Glomerular visceral epithelial cell (primary cell): ENCODE results near the gene PAWR.
"Not testable (repeated sequence)": the region's sequence is repeated elsewhere in the genome, so short reads cannot be mapped to it uniquely, and the experiment has no call there.

Experiments used
- DNase-seq: peaks from one replicate; pipeline ENCODE4 v3.0.0-alpha.2; 2016; ENCODE audit errors: extremely low spot score

The PAWR gene

GRCh38 chr12:79591988-79592387 is 98.8 kb downstream of the PAWR start:
- DNase-seq = no peak

GRCh38 chr12:79590751-79591150 is 100.0 kb downstream of the PAWR start:
- DNase-seq = no peak

DNA sequence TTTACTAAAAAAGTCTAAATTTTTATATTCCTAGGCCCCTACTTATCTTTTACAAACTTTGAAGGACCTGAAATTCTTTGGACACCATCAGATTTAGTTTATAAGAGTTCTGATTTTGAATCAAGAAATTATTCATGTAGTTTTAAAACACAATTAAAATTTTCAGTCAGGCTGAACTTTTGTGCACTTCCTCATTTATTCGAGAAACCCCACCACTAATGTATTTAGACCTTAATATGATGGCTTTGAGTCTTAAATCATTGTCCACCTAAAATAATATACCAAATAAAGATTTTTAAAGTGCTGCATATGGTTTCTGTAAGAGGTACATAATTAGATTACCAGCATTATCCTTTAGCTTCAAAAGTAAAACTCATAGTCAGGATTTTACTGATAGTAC is 103.4 kb downstream of the PAWR start:
- DNase-seq = no peak

DNA sequence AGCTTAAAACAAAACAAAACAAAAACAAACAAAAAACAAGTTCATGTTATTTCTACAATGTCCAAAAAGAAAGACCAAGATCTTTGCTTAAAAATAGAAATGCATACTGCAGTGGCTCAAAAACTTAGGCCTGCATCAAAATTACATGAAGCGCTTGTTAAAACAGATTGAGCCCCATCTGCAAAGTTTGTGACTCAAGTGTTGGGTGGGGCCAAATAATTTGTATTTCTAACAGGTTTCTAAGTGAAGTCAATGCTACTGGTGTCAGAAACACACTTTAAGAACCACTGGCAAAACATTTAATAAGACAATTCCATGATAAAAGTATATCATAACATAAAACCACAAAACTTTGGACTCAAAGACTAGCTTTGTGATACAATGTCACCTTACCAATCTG is 105.6 kb downstream of the PAWR start:
- no peak for DNase-seq

DNA sequence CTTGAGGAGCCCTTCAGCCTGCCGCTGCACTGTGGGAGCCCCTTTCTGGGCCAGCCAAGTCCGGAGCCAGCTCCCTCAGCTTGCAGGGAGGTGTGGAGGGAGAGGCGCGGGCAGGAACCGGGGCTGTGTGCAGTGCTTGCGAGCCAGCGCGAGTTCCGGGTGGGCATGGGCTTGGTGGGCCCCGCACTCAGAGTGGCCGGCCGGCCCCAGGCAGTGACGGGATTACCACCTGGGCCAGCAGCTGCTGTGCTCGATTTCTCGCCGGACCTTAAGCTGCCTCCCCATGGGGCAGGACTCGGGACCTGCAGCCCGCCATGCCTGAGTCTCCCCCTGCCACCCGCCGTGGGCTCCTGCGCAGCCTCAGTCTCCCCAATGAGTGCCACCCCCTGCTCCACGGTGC is 116.9 kb downstream of the PAWR start:
- no peak for DNase-seq

DNA sequence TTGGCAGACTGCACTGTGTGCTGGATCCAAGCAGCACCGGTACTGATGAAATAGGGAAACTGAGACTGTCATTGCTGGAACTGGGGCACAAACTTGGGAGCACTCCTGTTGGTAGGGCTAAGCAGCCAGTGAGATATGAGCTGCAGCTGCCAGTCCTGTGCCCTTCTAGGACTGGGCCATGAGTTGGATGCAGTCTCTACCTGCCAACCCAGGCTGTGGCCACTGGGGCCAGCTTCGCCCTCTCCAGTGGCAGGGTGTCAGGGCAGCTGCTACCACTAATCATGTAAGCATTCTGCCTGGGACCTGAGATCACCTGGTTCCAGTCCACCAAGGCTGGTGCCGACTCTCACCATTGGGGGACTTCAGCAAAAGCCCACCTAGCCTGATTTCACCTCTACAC is 121.1 kb downstream of the PAWR start:
- DNase-seq = no peak

- DNase-seq = no peak
Observed at GRCh38 chr12:79567175-79567563, 123.6 kb downstream of the PAWR start.

DNA sequence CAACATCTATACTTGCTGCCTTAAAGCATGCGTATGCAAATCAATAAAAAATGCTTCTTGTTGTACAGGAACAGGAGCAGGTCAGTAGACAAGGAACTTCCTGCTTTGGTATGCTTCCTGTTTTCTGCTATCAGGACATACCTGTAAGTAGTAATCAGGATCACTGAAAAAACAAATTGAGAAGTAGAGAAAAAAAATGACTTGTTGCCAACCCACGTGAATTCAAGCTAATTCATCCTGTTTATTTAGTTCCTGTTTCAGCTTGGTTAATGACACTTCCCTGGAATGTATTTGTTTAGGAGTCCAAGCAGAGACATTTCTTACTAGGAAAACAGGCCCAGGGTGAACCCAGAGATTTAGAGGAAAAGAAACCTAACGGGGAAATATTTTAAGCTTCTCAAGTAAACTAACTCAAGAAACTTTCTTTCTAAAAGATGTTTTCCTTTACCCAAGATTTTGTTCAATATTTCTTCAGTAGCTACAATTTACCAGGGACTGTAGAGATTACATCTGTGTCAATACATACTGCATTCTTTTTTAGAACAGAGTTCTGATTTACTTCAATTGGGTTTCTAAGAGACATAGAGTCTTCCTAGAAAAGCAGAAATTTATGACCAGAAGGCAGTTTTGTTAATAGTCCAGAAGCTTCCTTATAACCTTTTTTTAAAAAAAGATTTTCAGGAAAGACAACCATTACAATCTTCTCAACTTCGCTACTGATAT is 124.2 kb downstream of the PAWR start:
- no peak for DNase-seq

DNA sequence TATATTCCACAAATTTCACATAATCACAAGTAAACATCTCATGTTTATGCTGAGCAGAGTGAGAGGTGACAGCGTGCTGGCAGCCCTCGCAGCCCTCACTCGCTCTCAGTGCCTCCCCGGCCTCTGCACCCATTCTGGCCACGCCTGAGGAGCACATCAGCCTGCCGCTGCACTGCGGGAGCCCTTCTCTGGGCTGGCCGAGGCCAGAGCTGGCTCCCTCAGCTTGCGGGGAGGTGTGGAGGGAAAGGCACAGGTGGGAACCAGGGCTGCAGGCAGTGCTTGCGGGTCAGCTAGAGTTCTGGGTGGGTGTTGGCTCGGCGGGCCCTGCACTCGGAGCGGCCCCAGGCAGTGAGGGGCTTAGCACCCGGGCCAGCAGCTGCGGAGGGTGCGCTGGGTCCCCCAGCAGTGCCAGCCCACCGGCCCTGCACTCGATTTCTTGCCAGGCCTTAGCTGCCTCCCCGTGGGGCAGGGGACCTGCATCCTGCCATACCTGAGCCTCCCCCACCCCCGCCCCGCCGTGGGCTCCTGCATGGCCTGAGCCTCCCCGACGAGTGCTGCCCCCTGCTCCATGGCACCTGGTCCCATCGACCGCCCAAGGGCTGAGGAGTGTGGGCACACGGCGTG is 125.9 kb downstream of the PAWR start:
- DNase-seq = not testable (repeated sequence)

GRCh38 chr12:79563021-79563740 is 127.6 kb downstream of the PAWR start:
- no peak for DNase-seq

- no peak for DNase-seq
Observed at GRCh38 chr12:79561401-79562132, 129.2 kb downstream of the PAWR start.

- DNase-seq = no peak
Observed at GRCh38 chr12:79560225-79560889, 130.4 kb downstream of the PAWR start.

- no peak for DNase-seq
Observed at GRCh38 chr12:79559591-79559990, 131.2 kb downstream of the PAWR start.

DNA sequence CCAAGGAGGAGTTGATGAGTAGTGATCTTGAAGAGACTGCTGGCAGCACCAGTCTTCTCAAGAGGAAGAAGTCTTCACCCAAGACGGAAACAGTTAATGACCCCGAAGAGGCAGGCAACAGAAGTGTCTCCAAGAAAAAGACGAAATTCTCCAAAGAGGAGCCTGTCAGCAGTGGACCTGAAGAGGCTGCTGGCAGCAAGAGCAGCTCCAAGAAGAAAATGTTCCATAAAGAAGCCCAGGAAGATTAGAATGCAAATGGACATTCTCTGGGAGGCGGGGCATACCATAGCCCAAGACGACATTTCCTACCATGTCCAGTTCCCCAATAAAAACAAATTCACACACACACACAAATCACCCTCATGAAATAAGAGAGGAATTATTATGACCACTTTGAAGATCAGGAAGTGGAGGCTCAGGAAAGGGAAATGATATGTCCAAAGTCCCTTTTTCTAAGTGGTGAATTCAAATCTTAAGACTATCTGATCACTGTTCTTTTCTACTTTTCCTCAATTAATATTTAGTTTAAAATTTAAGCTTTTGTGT is 131.8 kb downstream of the PAWR start:
- DNase-seq = no peak

GRCh38 chr12:79557690-79558315 is 133.0 kb downstream of the PAWR start:
- DNase-seq = no peak

- DNase-seq = peak; percentile 75
Observed at GRCh38 chr12:79555028-79555925, 135.5 kb downstream of the PAWR start.

DNA sequence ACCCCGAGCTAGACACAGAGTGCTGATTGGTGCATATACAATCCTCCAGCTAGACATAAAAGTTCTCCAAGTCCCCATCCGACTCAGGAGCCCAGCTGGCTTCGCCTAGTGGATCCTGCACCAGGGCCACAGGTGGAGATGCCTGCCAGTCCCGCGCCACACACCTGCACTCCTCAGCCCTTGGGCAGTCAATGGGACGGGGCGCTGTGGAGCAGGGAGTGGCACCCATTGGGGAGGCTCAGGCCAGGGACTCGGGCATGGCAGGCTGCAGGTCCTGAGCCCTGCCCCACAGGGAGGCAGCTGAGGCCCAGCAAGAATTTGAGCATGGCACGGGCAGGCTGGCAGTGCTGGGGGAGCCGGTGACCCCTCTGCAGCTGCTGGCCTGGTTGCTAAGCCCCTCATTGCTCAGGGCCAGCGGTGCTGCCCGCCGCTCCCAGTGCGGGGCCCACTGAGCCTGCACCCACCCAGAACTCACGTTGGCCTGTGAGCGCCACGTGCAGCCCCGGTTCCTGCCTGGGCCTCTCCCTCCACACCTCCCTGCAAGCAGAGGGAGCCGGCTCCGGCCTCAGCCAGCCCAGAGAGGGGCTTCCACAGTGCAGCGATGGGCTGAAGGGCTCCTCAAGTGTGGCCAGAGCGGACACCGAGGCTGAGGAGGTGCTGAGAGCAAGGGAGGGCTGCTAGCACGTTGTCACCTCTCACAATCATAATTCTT is 136.7 kb downstream of the PAWR start:
- DNase-seq = no peak

DNA sequence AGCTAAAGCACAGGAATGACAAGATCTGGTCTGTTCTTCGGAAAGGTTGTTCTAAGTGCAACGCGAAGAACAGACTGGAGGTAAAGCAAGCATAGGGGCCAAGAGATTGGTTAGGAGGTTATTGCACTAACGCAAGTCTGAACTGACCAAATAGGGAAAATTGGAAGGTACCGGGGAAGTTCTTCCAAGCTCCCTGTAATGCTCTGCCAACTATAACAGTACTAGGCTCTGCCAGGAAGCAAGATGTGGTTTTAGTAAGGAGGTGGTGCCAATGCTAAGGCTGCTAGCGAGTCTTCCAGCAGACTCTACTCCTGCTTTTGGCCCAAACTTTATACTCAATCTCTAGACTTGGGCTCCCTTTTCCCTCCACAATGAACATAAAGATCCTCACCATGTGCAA is 138.6 kb downstream of the PAWR start:
- DNase-seq = no peak

- DNase-seq = no peak
Observed at GRCh38 chr12:79549531-79550271, 141.1 kb downstream of the PAWR start.
